Measurements from ENCODE around the gene ZBTB45. TPM values are rescaled to one million over a fixed set of nuclear protein-coding genes. Genes with fewer than 3 reads are reported as not detected.

ZBTB45 gene
- total RNA-seq, 1 donor from 2014 or later = 46.5 TPM

- Histone ChIP-seq H3K9me3 (no peaks in the 10 kb centered on the region), H3K27me3 (no peaks in the 10 kb centered on the region), H3K4me1 (peaks cover 23 to 47% of the 10 kb centered on the region in 2 donors), H3K4me3 (peak overlapping the region; percentile 67 to 75), H3K27ac (peak overlapping the region; percentile 98 to 99), H3K36me3 (peaks cover 11 to 16% of the 10 kb centered on the region in 2 donors)
- peak; percentile 60 to 95 for DNase-seq (ENCODE audit: low spot score in 2 of 2)
- intact Hi-C loops (cut with DNase I) = loop anchor here (1.0 kb wide), 2 partner anchors 14 to 158 kb away; partner anchors contain the start of gene MZF1
- TF ChIP-seq CTCF (IDR thresholded peaks at IDR 0.05) = no peak
Measured at GRCh38 chr19:58559275-58560006, 39.8 kb upstream of the ZBTB45 start.

GRCh38 chr19:58558623-58559274 lies 39.1 kb upstream of the ZBTB45 start:
- DNase-seq (ENCODE audit: low spot score in 2 of 2) = peak; percentile 92 to 99
- peak overlapping the region; percentile 67 to 75 for H3K4me3 ChIP-seq
- H3K27ac ChIP-seq = peak overlapping the region; percentile 98 to 99
- H3K9me3 ChIP-seq = no peaks in the 10 kb centered on the region
- intact Hi-C loops (cut with DNase I) = loop anchor here (1.0 kb wide), 2 partner anchors 15 to 157 kb away; partner anchors contain the start of gene MZF1
- peaks cover 28 to 54% of the 10 kb centered on the region in 2 donors for H3K4me1 ChIP-seq
- no peak for TF ChIP-seq CTCF (IDR thresholded peaks at IDR 0.05)
- H3K36me3 ChIP-seq = peaks cover 13 to 16% of the 10 kb centered on the region in 2 donors
- no peaks in the 10 kb centered on the region for H3K27me3 ChIP-seq

GRCh38 chr19:58558066-58558622 lies 38.5 kb upstream of the ZBTB45 start, which contains the start of gene UBE2M:
UBE2M (minus strand) TSS chr19:58558611; CDS start chr19:58558381, 230 bp downstream.
- Histone ChIP-seq H3K36me3 (peaks cover 16 to 19% of the 10 kb centered on the region in 2 donors), H3K4me1 (peaks cover 29 to 54% of the 10 kb centered on the region in 2 donors), H3K4me3 (peak within 1 kb of the TSS; percentile 67 to 75), H3K27ac (peak within 1 kb of the TSS; percentile 98 to 99), H3K9me3 (no peaks in the 10 kb centered on the region), H3K27me3 (no peaks in the 10 kb centered on the region)
- TF ChIP-seq CTCF (IDR thresholded peaks at IDR 0.05) = no peak
- DNase-seq (ENCODE audit: low spot score in 2 of 2) = peak in 1 of 2 donors; percentile 85
- intact Hi-C loops (cut with DNase I) = no loop called here

- Histone ChIP-seq H3K4me3 (peak overlapping the region; percentile 67 to 75), H3K4me1 (peaks cover 22 to 47% of the 10 kb centered on the region in 2 donors), H3K27me3 (no peaks in the 10 kb centered on the region), H3K27ac (peak overlapping the region; percentile 98 to 99), H3K36me3 (peaks cover 18 to 26% of the 10 kb centered on the region in 2 donors), H3K9me3 (no peaks in the 10 kb centered on the region)
- no peak for TF ChIP-seq CTCF (IDR thresholded peaks at IDR 0.05)
- intact Hi-C loops (cut with DNase I) = no loop called here
- DNase-seq (ENCODE audit: low spot score in 2 of 2) = no peak
Measured at GRCh38 chr19:58557221-58558065, 37.8 kb upstream of the ZBTB45 start.
